Colonic mucosa (tissue), 4 donors: ENCODE results near the gene RFX1. TPM values are rescaled to one million over a fixed set of nuclear protein-coding genes. Genes with fewer than 3 reads are reported as not detected.

ENCODE experiments used
- DNase-seq: peaks from one replicate; pipeline ENCODE4 v3.0.0-alpha.2; 2020
- H3K27ac ChIP-seq: fragments of 200-600 bp; one replicate; pipeline ENCODE4 v1.8.0; 2021
- H3K27me3 ChIP-seq: fragments of 200-600 bp; one replicate; pipeline ENCODE4 v1.8.0; 2021
- H3K36me3 ChIP-seq: fragments of 200-600 bp; one replicate; pipeline ENCODE4 v1.8.0; 2021
- H3K4me1 ChIP-seq: fragments of 200-600 bp; one replicate; pipeline ENCODE4 v1.8.0; 2021; ENCODE audit warnings: mild to moderate bottlenecking
- H3K4me3 ChIP-seq: fragments of 200-600 bp; one replicate; pipeline ENCODE4 v1.8.0; 2021
- H3K9ac ChIP-seq, 2 donors: one replicate each; pipeline ENCODE4 v1.7.0; 2013; ENCODE audit warnings: control low read depth in 2 of 2, low read depth in 2 of 2, low read length in 2 of 2
- H3K9me3 ChIP-seq: fragments of 200-600 bp; one replicate; pipeline ENCODE4 v1.8.0; 2021
- CTCF ChIP-seq: fragments of 200-600 bp; IDR thresholded peaks from one replicate; pipeline ENCODE4 v1.8.0; 2022; ENCODE audit warnings: antibody characterized with exemption, mild to moderate bottlenecking
- intact Hi-C: fragments of 100-400 bp; cut with DNase I; formaldehyde crosslinking; loops from one replicate; pipeline ENCODE4 v1.14.1; 2022
- total RNA-seq, 2 donors: library from RNA; stranded (reverse); fragmentation: NEBNext Ultra II Directional in 1 of 2; extraction: Animal tissue kit (Norgen Biotek cat#: 25700) in 1 of 2; gene quantifications; one replicate each; pipeline ENCODE4 v1.2.1, GENCODE V29; 2021
- donor health status: healthy.
- donor health status: DM: no; HTN: no; CAD: no.
- donor health status: DM: no; HTN: no; CAD: no.

RFX1 gene
- total RNA-seq, 2 donors from 2014 or later, result 13.1 to 20.9 TPM

- Histone ChIP-seq H3K36me3 (peaks cover 12% of the 10 kb centered on the region), H3K27ac (no peak overlapping the region), H3K9ac (no peak overlapping the region), H3K27me3 (no peaks in the 10 kb centered on the region), H3K4me3 (no peak overlapping the region), H3K9me3 (no peaks in the 10 kb centered on the region), H3K4me1 (no peaks in the 10 kb centered on the region)
- no peak for DNase-seq
- intact Hi-C loops, result no loop called here
- TF ChIP-seq CTCF, result no peak
Measured at GRCh38 chr19:13963603-13964105, 42.5 kb downstream of the RFX1 start.

- no peak overlapping the region for H3K27ac ChIP-seq
- no peak overlapping the region for H3K4me3 ChIP-seq
- DNase-seq, result no peak
- no peaks in the 10 kb centered on the region for H3K4me1 ChIP-seq
- H3K36me3 ChIP-seq, result peaks cover 8% of the 10 kb centered on the region
- H3K9me3 ChIP-seq, result no peaks in the 10 kb centered on the region
- intact Hi-C loops, result no loop called here
- no peak for TF ChIP-seq CTCF
- no peak overlapping the region for H3K9ac ChIP-seq
- no peaks in the 10 kb centered on the region for H3K27me3 ChIP-seq
Measured at GRCh38 chr19:13962699-13963602, 43.2 kb downstream of the RFX1 start.

GRCh38 chr19:13961826-13962698, 44.1 kb downstream of the RFX1 start:
- no peaks in the 10 kb centered on the region for H3K4me1 ChIP-seq
- no peak overlapping the region for H3K9ac ChIP-seq
- intact Hi-C loops, result no loop called here
- no peak for TF ChIP-seq CTCF
- H3K27ac ChIP-seq, result no peak overlapping the region
- DNase-seq, result no peak
- no peaks in the 10 kb centered on the region for H3K27me3 ChIP-seq
- H3K4me3 ChIP-seq, result no peak overlapping the region
- no peaks in the 10 kb centered on the region for H3K9me3 ChIP-seq
- peaks cover 8% of the 10 kb centered on the region for H3K36me3 ChIP-seq

- no peak for TF ChIP-seq CTCF
- DNase-seq, result no peak
- Histone ChIP-seq H3K4me3 (no peak overlapping the region), H3K4me1 (no peaks in the 10 kb centered on the region), H3K27me3 (no peaks in the 10 kb centered on the region), H3K9me3 (no peaks in the 10 kb centered on the region), H3K9ac (no peak overlapping the region), H3K27ac (no peak overlapping the region), H3K36me3 (peaks cover 16% of the 10 kb centered on the region)
- intact Hi-C loops, result no loop called here
Measured at GRCh38 chr19:13960863-13961784, 45.0 kb downstream of the RFX1 start.
